HEK293 (cell line): Measurements from ENCODE around the gene SPRED2.
"Not testable (repeated sequence)": the region's sequence is repeated elsewhere in the genome, so short reads cannot be mapped to it uniquely, and the experiment has no call there.

ENCODE experiments used
- CTCF ChIA-PET: fragments of 350-600 bp; formaldehyde crosslinking; extraction: SDS; loops from one replicate; lab custom pipeline; 2021; ENCODE audit warnings: antibody characterized with exemption; lab: Yijun Ruan, JAX
- POLR2A ChIA-PET: fragments of 300-600 bp; formaldehyde crosslinking; extraction: SDS; loops from one replicate; lab custom pipeline; 2020; ENCODE audit warnings: antibody characterized with exemption, inconsistent platforms; lab: Yijun Ruan, JAX
- H3K27ac ChIP-seq: fragments of 200-500 bp; sonication (Bioruptor generic); 2 replicates; pipeline ENCODE4 v1.5.1; 2014; ENCODE audit warnings: low read depth, low read length, control low read depth, inconsistent platforms; ENCODE audit errors: extremely low read depth
- H3K36me3 ChIP-seq, 2 experiments: fragments of 200-500 bp in 1 of 2; sonication (Bioruptor generic) in 1 of 2; 1 replicate in 1 of 2; 2 replicates in 1 of 2; pipeline ENCODE4 v1.5.1; 2014 to 2017; ENCODE audit warnings: inconsistent platforms in 2 of 2, low read length in 2 of 2; ENCODE audit not compliant: control insufficient read depth in 2 of 2, insufficient read depth in 1 of 2
- H3K4me1 ChIP-seq: fragments of 200-500 bp; sonication (Bioruptor generic); 2 replicates; pipeline ENCODE4 v1.5.1; 2014; ENCODE audit warnings: mild to moderate bottlenecking, low read length, inconsistent platforms; ENCODE audit not compliant: control insufficient read depth, insufficient read depth
- H3K4me3 ChIP-seq: 2 replicates; pipeline ENCODE4 v1.5.1; 2011; ENCODE audit warnings: low read depth, mild to moderate bottlenecking, control low read depth, low read length, moderate library complexity
- H3K9me3 ChIP-seq: fragments of 200-500 bp; sonication (Bioruptor generic); 2 replicates; pipeline ENCODE4 v1.5.1; 2014; ENCODE audit warnings: low read depth, low read length, inconsistent platforms; ENCODE audit not compliant: control insufficient read depth, insufficient read depth
- KLF7 ChIP-seq: fragments of 450-650 bp; formaldehyde crosslinking; IDR thresholded peaks from 2 replicates; pipeline ENCODE4 v1.5.1; 2016; ENCODE audit warnings: missing biosample characterization, missing genetic modification characterization, borderline replicate concordance
- SP3 ChIP-seq: fragments of 450-650 bp; formaldehyde crosslinking; IDR thresholded peaks from 2 replicates; pipeline ENCODE4 v1.5.1; 2016; ENCODE audit warnings: missing biosample characterization, missing genetic modification characterization
- ZIC2 ChIP-seq: fragments of 450-650 bp; formaldehyde crosslinking; IDR thresholded peaks from 2 replicates; pipeline ENCODE4 v1.5.1; 2016; ENCODE audit warnings: missing biosample characterization, missing genetic modification characterization
- ZNF121 ChIP-seq: fragments of 450-650 bp; formaldehyde crosslinking; IDR thresholded peaks from 2 replicates; pipeline ENCODE4 v1.5.1; 2016; ENCODE audit warnings: missing biosample characterization, missing genetic modification characterization
- ZNF366 ChIP-seq: fragments of 450-650 bp; formaldehyde crosslinking; conservative IDR thresholded peaks from 2 replicates; pipeline ENCODE4 v1.5.1; 2016; ENCODE audit warnings: missing biosample characterization, missing genetic modification characterization
- ZNF501 ChIP-seq: fragments of 450-650 bp; formaldehyde crosslinking; IDR thresholded peaks from 2 replicates; pipeline ENCODE4 v1.5.1; 2016; ENCODE audit warnings: missing biosample characterization, missing genetic modification characterization
- ZNF514 ChIP-seq: fragments of 450-650 bp; formaldehyde crosslinking; IDR thresholded peaks from 2 replicates; pipeline ENCODE4 v1.5.1; 2016; ENCODE audit warnings: missing biosample characterization, missing genetic modification characterization
- ZNF558 ChIP-seq: fragments of 450-650 bp; formaldehyde crosslinking; IDR thresholded peaks from 2 replicates; pipeline ENCODE4 v1.5.1; 2016; ENCODE audit warnings: missing biosample characterization, missing genetic modification characterization
- ZNF585B ChIP-seq: fragments of 450-650 bp; formaldehyde crosslinking; IDR thresholded peaks from 2 replicates; pipeline ENCODE4 v1.5.1; 2016; ENCODE audit warnings: missing biosample characterization, missing genetic modification characterization
- ZNF660 ChIP-seq: fragments of 450-650 bp; IDR thresholded peaks from 2 replicates; pipeline ENCODE4 v1.5.1; 2018; ENCODE audit warnings: missing biosample characterization, mild to moderate bottlenecking, missing genetic modification characterization
- ZNF707 ChIP-seq: fragments of 450-650 bp; formaldehyde crosslinking; IDR thresholded peaks from 2 replicates; pipeline ENCODE4 v1.5.1; 2016; ENCODE audit warnings: missing biosample characterization, missing genetic modification characterization
- ZNF776 ChIP-seq: fragments of 450-650 bp; formaldehyde crosslinking; IDR thresholded peaks from 2 replicates; pipeline ENCODE4 v1.5.0; 2017; ENCODE audit warnings: missing biosample characterization, missing genetic modification characterization, borderline replicate concordance
- TF ChIP-seq, protein P1 (sequence below): fragments of 450-650 bp; formaldehyde crosslinking; IDR thresholded peaks from 2 replicates; pipeline ENCODE4 v1.5.1; 2017; ENCODE audit warnings: missing biosample characterization, missing genetic modification characterization
- TF ChIP-seq, protein P2 (sequence below): fragments of 450-650 bp; formaldehyde crosslinking; IDR thresholded peaks from 2 replicates; pipeline ENCODE4 v1.5.0; 2017; ENCODE audit warnings: missing biosample characterization, missing genetic modification characterization, borderline replicate concordance
- TF ChIP-seq, protein P3 (sequence below): fragments of 450-650 bp; formaldehyde crosslinking; IDR thresholded peaks from 2 replicates; pipeline ENCODE4 v1.5.1; 2016; ENCODE audit warnings: missing biosample characterization, missing genetic modification characterization

SPRED2 gene

DNA sequence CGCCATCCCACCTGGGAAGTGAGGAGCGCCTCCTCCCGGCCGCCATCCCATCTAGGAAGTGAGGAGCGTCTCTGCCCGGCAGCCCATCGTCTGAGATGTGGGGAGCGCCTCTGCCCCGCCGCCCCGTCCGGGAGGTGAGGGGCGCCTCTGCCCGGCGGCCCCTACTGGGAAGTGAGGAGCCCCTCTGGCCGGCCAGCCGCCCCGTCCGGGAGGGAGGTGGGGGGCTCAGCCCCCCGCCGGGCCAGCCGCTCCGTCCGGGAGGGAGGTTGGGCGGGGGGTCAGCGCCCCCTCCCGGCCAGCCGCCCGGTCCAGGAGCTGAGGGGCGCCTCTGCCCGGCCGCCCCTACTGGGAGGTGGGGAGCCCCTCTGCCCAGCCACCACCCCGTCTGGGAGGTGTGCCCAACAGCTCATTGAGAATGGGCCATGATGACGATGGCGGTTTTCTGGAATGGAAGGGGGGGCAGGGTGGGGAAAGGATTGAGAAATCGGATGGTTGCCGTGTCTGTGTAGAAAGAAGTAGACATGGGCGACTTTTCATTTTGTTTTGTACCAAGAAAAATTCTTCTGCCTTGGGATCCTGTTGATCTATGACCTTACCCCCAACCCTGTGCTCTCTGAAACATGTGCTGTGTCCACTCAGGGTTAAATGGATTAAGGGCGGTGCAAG, 93.4 kb downstream of the SPRED2 start:
- CTCF ChIA-PET, POLR2A ChIA-PET, H3K4me1 ChIP-seq, H3K9me3 ChIP-seq, H3K4me3 ChIP-seq, H3K27ac ChIP-seq: not testable (repeated sequence)
- H3K36me3 ChIP-seq, result peaks cover 0 to 13% of the 10 kb centered on the region in 2 experiments; a peak in 1 of 3 replicates

DNA sequence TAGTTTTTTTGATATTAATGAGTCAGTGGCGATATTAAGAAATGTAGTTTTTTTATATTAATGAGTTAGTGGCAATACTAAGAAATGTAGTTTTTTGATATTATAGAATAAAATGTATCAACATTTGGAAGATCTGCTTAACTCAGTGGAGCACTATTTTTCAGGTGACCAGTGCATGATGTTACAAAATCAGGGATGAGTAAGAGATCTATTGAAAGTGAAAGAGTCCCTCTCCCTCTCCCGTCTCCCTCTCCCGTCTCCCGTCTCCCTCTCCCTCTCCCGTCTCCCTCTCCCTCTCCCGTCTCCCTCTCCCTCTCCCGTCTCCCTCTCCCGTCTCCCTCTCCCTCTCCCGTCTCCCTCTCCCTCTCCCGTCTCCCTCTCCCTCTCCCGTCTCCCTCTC, 94.5 kb downstream of the SPRED2 start:
- H3K27ac ChIP-seq, H3K4me1 ChIP-seq, H3K9me3 ChIP-seq, H3K4me3 ChIP-seq, POLR2A ChIA-PET, CTCF ChIA-PET: not testable (repeated sequence)
- peaks cover 0 to 15% of the 10 kb centered on the region in 2 experiments; a peak in 1 of 3 replicates for H3K36me3 ChIP-seq

DNA sequence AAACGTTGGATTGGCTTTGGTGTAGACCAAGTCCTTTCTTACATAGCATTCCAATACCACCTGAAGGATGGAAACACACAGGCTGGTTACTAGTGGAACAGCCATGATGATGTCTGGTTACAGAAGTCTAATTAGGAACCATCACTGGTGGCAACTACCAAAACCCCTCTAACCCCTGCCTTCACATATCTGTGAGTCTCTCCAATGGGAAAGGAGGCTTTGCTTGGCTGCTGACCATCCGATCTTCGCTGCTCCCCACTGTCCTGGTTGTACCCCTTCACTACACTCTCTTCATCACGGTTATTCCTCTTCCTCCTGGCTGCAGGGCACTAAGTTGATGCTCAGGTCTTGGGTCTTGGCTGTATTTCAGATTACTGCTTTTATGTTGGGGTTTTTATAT, 97.7 kb downstream of the SPRED2 start:
- POLR2A ChIA-PET, result no interaction called here
- Histone ChIP-seq H3K27ac (no peak overlapping the region), H3K9me3 (no peaks in the 10 kb centered on the region), H3K36me3 (peaks cover 0 to 15% of the 10 kb centered on the region in 2 experiments; a peak in 1 of 3 replicates), H3K4me1 (no peaks in the 10 kb centered on the region), H3K4me3 (no peak overlapping the region)
- TF ChIP-seq ZNF514 (tag by site-specific recombination) (no peak), ZNF501 (no peak), KLF7 (tag by site-specific recombination) (no peak), ZNF558 (no peak), ZNF776 (tag by site-specific recombination) (no peak)
- TF ChIP-seq, protein P1, sequence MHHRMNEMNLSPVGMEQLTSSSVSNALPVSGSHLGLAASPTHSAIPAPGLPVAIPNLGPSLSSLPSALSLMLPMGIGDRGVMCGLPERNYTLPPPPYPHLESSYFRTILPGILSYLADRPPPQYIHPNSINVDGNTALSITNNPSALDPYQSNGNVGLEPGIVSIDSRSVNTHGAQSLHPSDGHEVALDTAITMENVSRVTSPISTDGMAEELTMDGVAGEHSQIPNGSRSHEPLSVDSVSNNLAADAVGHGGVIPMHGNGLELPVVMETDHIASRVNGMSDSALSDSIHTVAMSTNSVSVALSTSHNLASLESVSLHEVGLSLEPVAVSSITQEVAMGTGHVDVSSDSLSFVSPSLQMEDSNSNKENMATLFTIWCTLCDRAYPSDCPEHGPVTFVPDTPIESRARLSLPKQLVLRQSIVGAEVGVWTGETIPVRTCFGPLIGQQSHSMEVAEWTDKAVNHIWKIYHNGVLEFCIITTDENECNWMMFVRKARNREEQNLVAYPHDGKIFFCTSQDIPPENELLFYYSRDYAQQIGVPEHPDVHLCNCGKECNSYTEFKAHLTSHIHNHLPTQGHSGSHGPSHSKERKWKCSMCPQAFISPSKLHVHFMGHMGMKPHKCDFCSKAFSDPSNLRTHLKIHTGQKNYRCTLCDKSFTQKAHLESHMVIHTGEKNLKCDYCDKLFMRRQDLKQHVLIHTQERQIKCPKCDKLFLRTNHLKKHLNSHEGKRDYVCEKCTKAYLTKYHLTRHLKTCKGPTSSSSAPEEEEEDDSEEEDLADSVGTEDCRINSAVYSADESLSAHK (tag by site-specific recombination), result no peak
- CTCF ChIA-PET, result no interaction called here

DNA sequence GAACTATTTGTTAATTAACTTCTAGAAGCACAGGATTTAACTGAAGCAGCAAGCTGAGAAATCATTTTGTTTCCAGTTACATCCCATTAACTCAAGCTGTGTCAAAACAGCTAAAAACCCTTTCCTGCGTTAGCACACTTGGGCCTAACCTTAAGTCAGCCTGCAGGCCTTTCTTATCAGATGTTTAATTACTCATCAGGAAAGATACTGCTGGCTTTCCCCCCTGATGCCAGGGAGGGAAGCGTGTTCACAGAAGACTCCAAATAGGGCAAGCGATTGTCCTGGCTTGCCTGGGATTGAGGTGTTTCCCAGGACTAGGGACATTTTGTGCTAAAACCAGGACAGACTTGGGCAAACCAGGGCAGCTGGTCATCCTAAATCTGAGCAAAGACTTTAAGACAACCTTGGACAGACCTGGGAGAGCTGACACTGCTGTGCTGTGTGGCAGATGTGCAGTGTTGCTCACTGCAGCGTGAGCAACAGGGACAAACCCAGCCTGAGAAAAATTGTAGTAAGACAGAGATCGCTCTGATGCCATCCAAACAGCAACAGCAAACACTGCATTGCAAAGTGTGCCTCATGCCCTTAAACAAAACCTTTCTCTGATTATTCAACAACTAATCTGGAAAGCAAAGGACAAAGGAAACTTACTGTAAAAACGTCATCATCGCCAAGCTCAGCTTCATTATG, 100.9 kb downstream of the SPRED2 start:
- Histone ChIP-seq H3K27ac (no peak overlapping the region), H3K4me1 (no peaks in the 10 kb centered on the region), H3K36me3 (peaks cover 0 to 26% of the 10 kb centered on the region in 2 experiments; a peak in 1 of 3 replicates), H3K9me3 (no peaks in the 10 kb centered on the region)
- POLR2A ChIA-PET, result interaction anchor here (0.5 kb wide), 1 partner anchor 13 kb away, joined by 4 read pairs; no protein-coding TSS in a partner anchor
- TF ChIP-seq ZIC2 (tag by site-specific recombination), result peak; percentile 37; the same call in 1 of the 2 replicates
- TF ChIP-seq ZNF366, result no peak
- TF ChIP-seq, all 188 proteins: peak for 1
- no peak overlapping the region for H3K4me3 ChIP-seq
- CTCF ChIA-PET, result interaction anchor here (0.8 kb wide), 1 partner anchor 28 kb away, joined by 3 read pairs; no protein-coding TSS in a partner anchor

DNA sequence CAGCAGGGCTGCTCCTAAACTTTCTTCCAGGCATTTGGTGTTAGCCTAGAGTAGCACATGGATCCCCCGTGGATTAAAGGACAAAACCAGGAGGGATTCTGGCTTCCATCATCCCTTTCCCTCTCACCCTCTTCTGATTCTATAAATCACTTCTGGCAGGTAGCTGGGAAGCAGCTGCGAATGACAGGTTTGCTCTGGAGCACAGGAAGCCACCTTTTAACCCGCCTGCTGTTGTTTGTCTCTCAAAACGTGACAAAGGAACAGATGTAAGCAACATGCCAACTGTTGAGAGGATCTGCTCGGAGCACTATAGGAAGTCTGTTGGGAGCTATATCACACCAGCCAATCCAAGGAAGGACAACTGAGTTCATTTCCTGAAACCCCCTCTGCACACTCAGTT, 102.9 kb downstream of the SPRED2 start:
- no peak overlapping the region for H3K27ac ChIP-seq
- H3K4me3 ChIP-seq, result no peak overlapping the region
- ChIA-PET CTCF (interaction anchor here (1.3 kb wide), 1 partner anchor 9 kb away, joined by 6 read pairs; no protein-coding TSS in a partner anchor), POLR2A (no interaction called here)
- no peaks in the 10 kb centered on the region for H3K4me1 ChIP-seq
- H3K9me3 ChIP-seq, result no peaks in the 10 kb centered on the region
- H3K36me3 ChIP-seq, result peaks cover 0 to 27% of the 10 kb centered on the region in 2 experiments; a peak in 1 of 3 replicates
- TF ChIP-seq, protein P2, sequence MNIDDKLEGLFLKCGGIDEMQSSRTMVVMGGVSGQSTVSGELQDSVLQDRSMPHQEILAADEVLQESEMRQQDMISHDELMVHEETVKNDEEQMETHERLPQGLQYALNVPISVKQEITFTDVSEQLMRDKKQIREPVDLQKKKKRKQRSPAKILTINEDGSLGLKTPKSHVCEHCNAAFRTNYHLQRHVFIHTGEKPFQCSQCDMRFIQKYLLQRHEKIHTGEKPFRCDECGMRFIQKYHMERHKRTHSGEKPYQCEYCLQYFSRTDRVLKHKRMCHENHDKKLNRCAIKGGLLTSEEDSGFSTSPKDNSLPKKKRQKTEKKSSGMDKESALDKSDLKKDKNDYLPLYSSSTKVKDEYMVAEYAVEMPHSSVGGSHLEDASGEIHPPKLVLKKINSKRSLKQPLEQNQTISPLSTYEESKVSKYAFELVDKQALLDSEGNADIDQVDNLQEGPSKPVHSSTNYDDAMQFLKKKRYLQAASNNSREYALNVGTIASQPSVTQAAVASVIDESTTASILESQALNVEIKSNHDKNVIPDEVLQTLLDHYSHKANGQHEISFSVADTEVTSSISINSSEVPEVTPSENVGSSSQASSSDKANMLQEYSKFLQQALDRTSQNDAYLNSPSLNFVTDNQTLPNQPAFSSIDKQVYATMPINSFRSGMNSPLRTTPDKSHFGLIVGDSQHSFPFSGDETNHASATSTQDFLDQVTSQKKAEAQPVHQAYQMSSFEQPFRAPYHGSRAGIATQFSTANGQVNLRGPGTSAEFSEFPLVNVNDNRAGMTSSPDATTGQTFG (tag by site-specific recombination), result no peak
- TF ChIP-seq SP3 (tag by site-specific recombination) (no peak), ZNF585B (tag by site-specific recombination) (no peak), ZNF121 (tag by site-specific recombination) (no peak), ZNF707 (tag by site-specific recombination) (no peak), ZNF660 (no peak)
- TF ChIP-seq, protein P3, sequence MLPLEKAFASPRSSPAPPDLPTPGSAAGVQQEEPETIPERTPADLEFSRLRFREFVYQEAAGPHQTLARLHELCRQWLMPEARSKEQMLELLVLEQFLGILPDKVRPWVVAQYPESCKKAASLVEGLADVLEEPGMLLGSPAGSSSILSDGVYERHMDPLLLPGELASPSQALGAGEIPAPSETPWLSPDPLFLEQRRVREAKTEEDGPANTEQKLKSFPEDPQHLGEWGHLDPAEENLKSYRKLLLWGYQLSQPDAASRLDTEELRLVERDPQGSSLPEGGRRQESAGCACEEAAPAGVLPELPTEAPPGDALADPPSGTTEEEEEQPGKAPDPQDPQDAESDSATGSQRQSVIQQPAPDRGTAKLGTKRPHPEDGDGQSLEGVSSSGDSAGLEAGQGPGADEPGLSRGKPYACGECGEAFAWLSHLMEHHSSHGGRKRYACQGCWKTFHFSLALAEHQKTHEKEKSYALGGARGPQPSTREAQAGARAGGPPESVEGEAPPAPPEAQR (tag by site-specific recombination), result no peak
